ENCODE measurements around the gene CDH4. TPM values are rescaled to one million over a fixed set of nuclear protein-coding genes. Genes with fewer than 3 reads are reported as not detected.
"Not testable (repeated sequence)": the region's sequence is repeated elsewhere in the genome, so short reads cannot be mapped to it uniquely, and the experiment has no call there.

CDH4 gene
- total and polyA plus RNA-seq, 2 donors: 0.04 to 0.42 TPM

DNA sequence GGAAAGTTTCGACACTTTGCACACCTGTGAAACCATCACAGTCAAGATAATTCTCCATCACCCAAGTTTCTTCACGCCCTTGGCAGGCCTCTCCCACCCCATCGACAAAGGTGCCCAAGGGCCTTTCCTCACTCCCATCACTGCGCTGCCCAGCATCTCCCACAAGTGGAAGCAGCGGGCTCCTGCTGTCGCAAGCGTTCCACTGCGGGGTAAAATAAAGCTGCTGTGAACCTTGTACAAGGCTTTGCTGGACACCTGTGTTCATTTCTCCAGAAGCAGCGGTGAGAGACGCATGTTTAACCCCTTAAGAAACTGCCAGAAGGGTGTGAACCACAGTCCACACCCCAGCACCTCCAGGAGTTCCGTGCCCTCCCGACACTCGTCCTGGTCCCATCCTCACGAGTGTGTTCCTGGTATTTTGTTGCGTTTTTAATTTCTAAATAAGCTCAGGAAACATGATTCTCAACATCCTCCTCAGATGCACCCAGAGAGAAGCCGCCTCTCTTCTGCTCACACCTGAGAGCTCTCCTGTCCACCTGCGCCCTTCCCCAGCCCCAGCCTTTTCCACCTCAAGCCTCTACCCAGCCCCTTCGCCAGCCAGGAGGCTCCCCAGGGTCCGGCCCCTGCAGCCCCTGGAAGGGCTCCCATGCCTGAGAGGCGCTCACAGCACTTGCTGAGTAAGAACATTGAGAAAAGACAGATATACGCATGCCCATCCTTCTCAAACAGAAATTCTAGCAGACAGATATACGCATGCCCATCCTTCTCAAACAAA lies 716.2 kb downstream of the CDH4 start:
- Histone ChIP-seq H3K27ac (ENCODE audit: low read depth) (no peak overlapping the region), H3K4me1 (ENCODE audit: insufficient read depth) (no peaks in the 10 kb centered on the region), H3K4me3 (ENCODE audit: low read depth, low read length) (no peak overlapping the region), H3K36me3 (ENCODE audit: insufficient read depth) (no peaks in the 10 kb centered on the region)
- WGBS: 78% methylated on average over 22 of the region's 22 CpGs
- no peak for DNase-seq (ENCODE audit: extremely low spot score)

- H3K4me3 ChIP-seq (ENCODE audit: low read depth, low read length): no peak overlapping the region
- H3K4me1 ChIP-seq (ENCODE audit: insufficient read depth): no peaks in the 10 kb centered on the region
- H3K27ac ChIP-seq (ENCODE audit: low read depth): no peak overlapping the region
- no peak for DNase-seq (ENCODE audit: extremely low spot score)
- no peaks in the 10 kb centered on the region for H3K36me3 ChIP-seq (ENCODE audit: insufficient read depth)
- WGBS: 88% methylated on average over 11 of the region's 11 CpGs
Measured at GRCh38 chr20:61968932-61969331, 716.9 kb downstream of the CDH4 start.

DNA sequence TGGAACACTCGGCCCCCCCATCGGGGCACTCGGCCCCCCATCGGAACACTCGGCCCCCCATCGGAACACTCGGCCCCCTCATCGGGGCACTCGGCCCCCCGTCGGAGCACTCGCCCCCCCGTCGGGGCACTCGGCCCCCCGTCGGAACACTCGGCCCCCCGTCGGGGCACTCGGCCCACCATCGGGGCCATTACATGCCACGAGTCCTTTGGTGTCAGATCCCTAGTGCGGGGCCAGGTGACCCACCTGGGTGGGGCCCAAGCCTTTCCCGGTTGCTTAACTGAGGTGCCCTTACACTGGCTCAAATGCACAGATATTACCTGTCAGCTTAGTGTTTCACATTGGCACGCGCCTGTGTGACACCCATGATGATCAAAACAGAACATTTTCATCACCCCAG lies 717.7 kb downstream of the CDH4 start:
- Histone ChIP-seq H3K4me1 (ENCODE audit: insufficient read depth) (no peaks in the 10 kb centered on the region), H3K36me3 (ENCODE audit: insufficient read depth) (no peaks in the 10 kb centered on the region), H3K4me3 (ENCODE audit: low read depth, low read length) (no peak overlapping the region), H3K27ac (ENCODE audit: low read depth) (no peak overlapping the region)
- WGBS: 93% methylated on average over 27 of the region's 27 CpGs
- DNase-seq (ENCODE audit: extremely low spot score): no peak

GRCh38 chr20:61970357-61970756 lies 718.3 kb downstream of the CDH4 start:
- H3K36me3 ChIP-seq (ENCODE audit: insufficient read depth): no peaks in the 10 kb centered on the region

DNA sequence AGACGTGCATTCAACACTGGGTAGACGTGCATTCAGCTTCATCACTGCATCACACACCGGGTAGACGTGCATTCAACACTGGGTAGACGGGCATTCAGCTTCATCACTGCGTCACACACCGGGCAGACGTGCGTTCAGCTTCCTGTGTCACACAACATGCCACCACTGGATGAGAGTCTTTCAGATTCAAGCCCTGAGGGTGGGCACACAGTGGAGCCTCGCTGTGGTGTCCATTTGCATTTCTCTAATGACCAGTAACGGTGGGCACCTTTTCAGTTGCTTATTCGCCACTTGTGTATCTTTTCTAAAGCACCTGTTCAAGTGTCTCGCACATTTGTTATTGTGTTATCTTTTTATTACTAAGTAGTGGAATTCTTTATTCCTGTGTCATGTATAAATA lies 719.5 kb downstream of the CDH4 start:
- H3K36me3 ChIP-seq (ENCODE audit: insufficient read depth); H3K4me3 ChIP-seq (ENCODE audit: low read depth, low read length); H3K27ac ChIP-seq (ENCODE audit: low read depth); DNase-seq (ENCODE audit: extremely low spot score); H3K4me1 ChIP-seq (ENCODE audit: insufficient read depth): not testable (repeated sequence)
- 97% methylated on average over 12 of the region's 13 CpGs for WGBS

More at GRCh38 chr20:61970357-61970756, 718.3 kb downstream of the CDH4 start:
- 91% methylated on average over 14 of the region's 14 CpGs for WGBS
- H3K4me1 ChIP-seq (ENCODE audit: insufficient read depth): no peaks in the 10 kb centered on the region
- H3K4me3 ChIP-seq (ENCODE audit: low read depth, low read length): no peak overlapping the region
- DNase-seq (ENCODE audit: extremely low spot score): no peak
- H3K27ac ChIP-seq (ENCODE audit: low read depth): no peak overlapping the region

GRCh38 chr20:61972636-61973508 lies 720.8 kb downstream of the CDH4 start:
- H3K4me3 ChIP-seq (ENCODE audit: low read depth, low read length): no peak overlapping the region
- H3K36me3 ChIP-seq (ENCODE audit: insufficient read depth): no peaks in the 10 kb centered on the region
- no peaks in the 10 kb centered on the region for H3K4me1 ChIP-seq (ENCODE audit: insufficient read depth)
- H3K27ac ChIP-seq (ENCODE audit: low read depth): no peak overlapping the region
- no peak for DNase-seq (ENCODE audit: extremely low spot score)
- WGBS: 94% methylated on average over 27 of the region's 27 CpGs

DNA sequence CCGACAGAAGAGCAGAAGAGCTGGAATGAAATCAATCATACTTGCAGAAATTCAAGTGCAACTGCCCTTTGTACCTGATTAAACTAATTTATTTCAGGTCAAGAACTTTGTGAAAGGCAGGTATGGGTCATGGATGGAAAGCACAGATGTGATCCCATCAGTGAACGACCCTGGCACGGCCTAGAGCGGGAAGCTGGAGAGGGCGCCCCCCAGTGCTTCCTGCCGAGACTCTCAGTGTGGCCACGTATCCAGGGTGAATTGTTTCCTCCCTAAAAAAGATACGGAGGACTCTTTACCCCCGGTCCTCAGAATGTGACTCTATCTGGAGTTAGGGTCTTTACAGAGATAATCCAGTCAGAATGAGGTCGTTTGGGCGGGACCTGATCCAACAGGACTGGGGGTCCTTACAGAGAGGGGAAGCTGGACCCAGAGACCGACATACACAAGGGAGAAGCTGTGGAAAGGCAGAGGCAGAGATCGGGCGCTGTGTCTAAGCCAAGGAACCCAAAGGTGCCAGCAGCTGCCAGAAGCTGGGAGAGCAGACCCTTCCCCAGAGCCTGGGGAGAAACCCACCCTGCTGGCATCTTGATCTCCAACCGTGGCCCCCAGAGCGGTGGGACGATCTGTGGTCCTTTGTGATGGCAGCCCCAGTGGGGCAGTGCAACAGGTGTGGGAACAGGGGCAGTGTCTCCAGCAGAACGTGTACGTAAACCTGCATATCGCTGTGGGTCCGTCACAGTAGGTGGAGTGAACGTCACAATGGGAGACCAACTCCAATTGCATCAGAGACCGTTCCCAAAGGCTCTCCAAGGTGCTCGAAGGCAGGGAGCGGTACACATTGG lies 721.7 kb downstream of the CDH4 start:
- Histone ChIP-seq H3K27ac (ENCODE audit: low read depth) (no peak overlapping the region), H3K4me3 (ENCODE audit: low read depth, low read length) (no peak overlapping the region), H3K4me1 (ENCODE audit: insufficient read depth) (no peaks in the 10 kb centered on the region), H3K36me3 (ENCODE audit: insufficient read depth) (no peaks in the 10 kb centered on the region)
- 93% methylated on average over 25 of the region's 25 CpGs for WGBS
- no peak for DNase-seq (ENCODE audit: extremely low spot score)

GRCh38 chr20:61974357-61974665 lies 722.2 kb downstream of the CDH4 start:
- Histone ChIP-seq H3K4me1 (ENCODE audit: insufficient read depth) (no peaks in the 10 kb centered on the region), H3K36me3 (ENCODE audit: insufficient read depth) (no peaks in the 10 kb centered on the region), H3K4me3 (ENCODE audit: low read depth, low read length) (no peak overlapping the region), H3K27ac (ENCODE audit: low read depth) (no peak overlapping the region)
- 93% methylated on average over 14 of the region's 14 CpGs for WGBS
- DNase-seq (ENCODE audit: extremely low spot score): no peak

DNA sequence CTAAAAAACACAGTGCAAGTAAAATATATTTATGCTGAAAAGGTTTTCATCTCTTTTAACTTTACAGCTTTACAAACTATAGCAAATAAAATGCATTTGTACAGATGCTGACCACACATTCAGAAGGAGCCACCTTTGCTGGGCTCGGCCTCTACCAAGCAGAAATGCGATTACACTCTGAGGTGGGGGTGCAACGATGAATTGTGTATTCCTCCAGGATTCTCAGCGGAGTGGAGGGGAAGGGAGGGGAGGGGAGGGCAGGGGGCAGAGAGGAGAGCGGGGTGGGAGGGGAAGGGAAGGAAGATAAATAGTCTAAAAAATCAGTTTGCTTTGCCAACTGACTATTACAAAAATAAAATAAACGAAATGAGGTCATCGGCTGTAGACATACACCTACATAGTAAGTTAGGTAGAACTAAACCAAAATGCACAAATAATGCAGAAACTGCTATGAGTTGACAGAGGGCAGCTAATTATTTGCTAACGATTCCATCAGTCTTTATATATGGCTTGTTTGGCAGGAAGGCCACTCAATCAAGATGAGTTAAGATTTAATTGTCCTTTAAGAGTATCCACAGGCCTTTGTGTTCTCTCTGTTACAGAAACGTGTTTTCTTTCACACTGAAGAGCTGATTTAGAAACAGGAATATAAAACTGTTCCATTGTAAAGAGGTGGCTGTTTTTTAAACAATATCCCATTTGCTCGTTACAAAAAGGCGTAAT lies 723.5 kb downstream of the CDH4 start:
- Histone ChIP-seq H3K4me3 (ENCODE audit: low read depth, low read length) (no peak overlapping the region), H3K27ac (ENCODE audit: low read depth) (no peak overlapping the region), H3K4me1 (ENCODE audit: insufficient read depth) (no peaks in the 10 kb centered on the region), H3K36me3 (ENCODE audit: insufficient read depth) (no peaks in the 10 kb centered on the region)
- DNase-seq (ENCODE audit: extremely low spot score): no peak
- 86% methylated on average over 11 of the region's 11 CpGs for WGBS

DNA sequence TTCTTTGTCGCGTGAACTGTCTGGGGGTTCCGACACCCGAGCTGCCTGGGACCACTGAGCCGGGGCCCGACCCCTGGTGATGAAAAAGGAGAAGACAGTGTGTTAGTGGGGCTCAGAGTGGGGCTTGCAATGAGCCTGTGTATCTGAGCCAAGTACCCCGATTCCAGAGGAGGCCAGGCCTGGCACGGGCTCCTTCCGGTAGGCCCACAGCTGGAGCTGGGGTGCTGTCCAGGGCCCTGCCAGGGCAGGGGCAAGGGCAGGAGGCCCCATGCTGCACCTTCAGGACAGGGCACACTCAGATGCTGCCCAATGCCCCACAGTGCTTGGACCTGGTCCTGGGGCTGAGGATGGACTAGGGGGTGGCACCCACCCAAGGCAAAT lies 724.2 kb downstream of the CDH4 start:
- no peak for DNase-seq (ENCODE audit: extremely low spot score)

GRCh38 chr20:61976644-61977418 lies 724.8 kb downstream of the CDH4 start:
- H3K4me1 ChIP-seq (ENCODE audit: insufficient read depth): no peaks in the 10 kb centered on the region
- no peaks in the 10 kb centered on the region for H3K36me3 ChIP-seq (ENCODE audit: insufficient read depth)
- H3K4me3 ChIP-seq (ENCODE audit: low read depth, low read length): no peak overlapping the region
- no peak for DNase-seq (ENCODE audit: extremely low spot score)
- 96% methylated on average over 45 of the region's 45 CpGs for WGBS
- no peak overlapping the region for H3K27ac ChIP-seq (ENCODE audit: low read depth)

More for the DNA sequence above, 724.2 kb downstream of the CDH4 start:
- Histone ChIP-seq H3K27ac (ENCODE audit: low read depth) (no peak overlapping the region), H3K36me3 (ENCODE audit: insufficient read depth) (no peaks in the 10 kb centered on the region), H3K4me1 (ENCODE audit: insufficient read depth) (no peaks in the 10 kb centered on the region), H3K4me3 (ENCODE audit: low read depth, low read length) (no peak overlapping the region)
- WGBS: 90% methylated on average over 9 of the region's 9 CpGs

DNA sequence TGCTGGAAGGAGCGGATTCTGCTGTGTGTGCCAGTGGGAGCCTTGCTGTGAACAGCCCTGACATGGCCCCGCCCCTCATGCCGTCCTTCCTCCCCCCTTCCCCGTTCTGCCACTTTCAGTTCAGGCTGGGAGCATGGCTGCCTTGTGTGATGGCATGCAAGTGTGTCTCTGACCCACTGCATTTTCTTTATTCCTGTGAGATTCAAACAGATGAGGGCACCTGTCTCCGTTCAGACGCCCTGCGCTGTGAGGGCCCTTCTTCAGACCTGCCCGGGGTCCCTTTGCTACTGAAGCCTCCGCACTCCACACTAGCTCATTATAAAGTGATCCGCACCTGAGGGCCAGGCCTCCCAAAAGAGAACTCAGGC lies 725.3 kb downstream of the CDH4 start:
- no peaks in the 10 kb centered on the region for H3K4me1 ChIP-seq (ENCODE audit: insufficient read depth)
- no peaks in the 10 kb centered on the region for H3K36me3 ChIP-seq (ENCODE audit: insufficient read depth)
- no peak overlapping the region for H3K27ac ChIP-seq (ENCODE audit: low read depth)
- no peak overlapping the region for H3K4me3 ChIP-seq (ENCODE audit: low read depth, low read length)
- no peak for DNase-seq (ENCODE audit: extremely low spot score)
- WGBS: 94% methylated on average over 10 of the region's 10 CpGs

Measured in urinary bladder (tissue), 4 donors.